Ascending aorta (tissue), 2 donors: Measurements from ENCODE around the gene FSTL4. TPM values are rescaled to one million over a fixed set of nuclear protein-coding genes. Genes with fewer than 3 reads are reported as not detected.
A peak's percentile ranks its signal among the peaks of the same experiment; 100 is the strongest.

ENCODE experiments used
- DNase-seq, 2 donors: peaks; one replicate each; pipeline ENCODE4 v3.0.0-alpha.2; 2019; ENCODE audit warnings: low spot score in 2 of 2
- H3K27ac ChIP-seq, 2 donors: fragments of 200-600 bp; sonication (generic); one replicate each; pipeline ENCODE4 v1.5.1; 2016 to 2017; ENCODE audit warnings: mild to moderate bottlenecking in 1 of 2
- H3K27me3 ChIP-seq: fragments of 200-600 bp; sonication (generic); one replicate; pipeline ENCODE4 v1.5.1; 2017
- H3K36me3 ChIP-seq, 2 donors: fragments of 200-600 bp; sonication (generic); one replicate each; pipeline ENCODE4 v1.5.1; 2016
- H3K4me1 ChIP-seq, 2 donors: fragments of 200-600 bp; sonication (generic); one replicate each; pipeline ENCODE4 v1.5.1; 2016 to 2017; ENCODE audit warnings: mild to moderate bottlenecking in 1 of 2
- H3K4me3 ChIP-seq, 2 donors: fragments of 200-600 bp; sonication (generic); one replicate each; pipeline ENCODE4 v1.5.1; 2016 to 2017; ENCODE audit warnings: mild to moderate bottlenecking in 1 of 2
- H3K9me3 ChIP-seq, 2 donors: fragments of 200-600 bp; sonication (generic); one replicate each; pipeline ENCODE4 v1.5.1; 2016
- intact Hi-C: fragments of 100-400 bp; cut with DNase I; formaldehyde crosslinking; loops from one replicate; pipeline ENCODE4 v1.15.1; 2023
- total RNA-seq: library from RNA; depleted of rRNA; stranded (reverse); fragments of >200 nt; gene quantifications from one replicate; pipeline ENCODE4 v1.1.0, GENCODE V29; 2016
- TF ChIP-seq, protein P1 (sequence below), 3 experiments: fragments of 200-600 bp in 2 of 3; fragments of 450-650 bp in 1 of 3; sonication (generic) in 2 of 3; IDR thresholded peaks; one replicate each; pipeline ENCODE4 v1.5.1; 2016 to 2019; ENCODE audit warnings: antibody characterized with exemption in 3 of 3, mild to moderate bottlenecking in 1 of 3, moderate library complexity in 1 of 3

FSTL4 gene
- total RNA-seq, 1 donor from 2014 or later, result 0.11 TPM

DNA sequence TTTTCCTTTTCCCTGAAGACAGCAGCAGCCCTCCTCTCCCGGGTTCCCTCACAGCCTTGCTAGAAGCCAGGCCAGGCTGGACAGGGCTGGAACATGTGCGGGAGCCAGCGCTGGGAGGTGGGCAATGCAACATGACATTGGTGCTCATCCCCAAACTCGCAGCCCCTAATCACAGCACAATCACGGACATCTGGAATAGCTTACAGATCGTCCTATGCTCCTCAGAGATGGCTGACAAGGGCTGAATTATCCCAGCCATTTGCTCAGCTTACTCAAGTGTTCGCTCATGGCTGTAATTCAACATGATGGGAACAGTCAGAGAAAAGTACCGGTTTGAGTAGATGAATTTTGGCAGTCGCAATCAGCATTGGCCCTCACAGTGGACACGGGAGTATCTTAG lies 49.8 kb downstream of the FSTL4 start:
- no peaks in the 10 kb centered on the region for H3K27me3 ChIP-seq
- DNase-seq, result no peak
- no peaks in the 10 kb centered on the region for H3K36me3 ChIP-seq
- TF ChIP-seq, protein P1, sequence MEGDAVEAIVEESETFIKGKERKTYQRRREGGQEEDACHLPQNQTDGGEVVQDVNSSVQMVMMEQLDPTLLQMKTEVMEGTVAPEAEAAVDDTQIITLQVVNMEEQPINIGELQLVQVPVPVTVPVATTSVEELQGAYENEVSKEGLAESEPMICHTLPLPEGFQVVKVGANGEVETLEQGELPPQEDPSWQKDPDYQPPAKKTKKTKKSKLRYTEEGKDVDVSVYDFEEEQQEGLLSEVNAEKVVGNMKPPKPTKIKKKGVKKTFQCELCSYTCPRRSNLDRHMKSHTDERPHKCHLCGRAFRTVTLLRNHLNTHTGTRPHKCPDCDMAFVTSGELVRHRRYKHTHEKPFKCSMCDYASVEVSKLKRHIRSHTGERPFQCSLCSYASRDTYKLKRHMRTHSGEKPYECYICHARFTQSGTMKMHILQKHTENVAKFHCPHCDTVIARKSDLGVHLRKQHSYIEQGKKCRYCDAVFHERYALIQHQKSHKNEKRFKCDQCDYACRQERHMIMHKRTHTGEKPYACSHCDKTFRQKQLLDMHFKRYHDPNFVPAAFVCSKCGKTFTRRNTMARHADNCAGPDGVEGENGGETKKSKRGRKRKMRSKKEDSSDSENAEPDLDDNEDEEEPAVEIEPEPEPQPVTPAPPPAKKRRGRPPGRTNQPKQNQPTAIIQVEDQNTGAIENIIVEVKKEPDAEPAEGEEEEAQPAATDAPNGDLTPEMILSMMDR (IDR thresholded peaks at IDR 0.05), result no peak
- no peaks in the 10 kb centered on the region for H3K4me1 ChIP-seq
- no peak overlapping the region for H3K27ac ChIP-seq
- no peaks in the 10 kb centered on the region for H3K9me3 ChIP-seq
- no peak overlapping the region for H3K4me3 ChIP-seq
- intact Hi-C loops, result no loop called here

DNA sequence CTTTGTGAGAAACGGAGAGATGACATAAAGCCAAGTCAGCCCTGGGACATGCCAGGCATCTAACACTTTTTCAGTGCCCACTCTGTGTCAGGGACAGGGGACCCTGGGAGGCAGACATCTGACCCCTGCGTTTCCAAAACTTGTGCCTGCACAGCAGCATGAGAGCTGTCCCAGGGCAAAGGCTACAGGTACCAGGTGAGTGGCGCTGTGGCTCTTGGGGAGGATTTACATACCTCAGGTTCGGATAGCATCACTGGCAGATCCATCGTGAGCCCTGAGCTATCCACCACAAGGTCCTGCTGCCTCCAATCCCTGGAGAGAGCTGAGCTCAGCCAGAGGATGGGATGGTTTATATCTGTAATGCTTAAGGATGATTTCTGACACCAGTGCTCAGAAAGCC lies 52.4 kb downstream of the FSTL4 start:
- intact Hi-C loops, result no loop called here
- no peaks in the 10 kb centered on the region for H3K4me1 ChIP-seq
- H3K36me3 ChIP-seq, result no peaks in the 10 kb centered on the region

DNA sequence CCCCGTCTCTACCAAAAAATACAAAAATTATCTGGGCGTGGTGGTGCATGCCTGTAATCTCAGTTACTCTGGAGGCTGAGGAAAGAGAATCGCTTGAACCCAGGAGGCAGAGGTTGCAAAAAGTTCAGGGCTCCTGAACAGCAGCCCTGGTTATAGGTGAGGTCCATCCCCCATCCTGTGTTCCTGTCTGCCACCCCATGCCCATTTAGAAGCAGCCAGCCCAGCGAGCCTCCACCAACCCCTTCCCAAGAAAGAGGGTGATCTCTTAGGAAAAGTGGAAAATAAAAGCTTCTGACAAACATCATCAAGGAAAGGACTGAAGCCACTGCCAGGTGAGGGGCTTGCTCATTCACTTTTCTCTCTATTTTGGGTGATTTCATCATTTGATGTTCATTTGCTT lies 55.8 kb downstream of the FSTL4 start:
- TF ChIP-seq, protein P1 (IDR thresholded peaks at IDR 0.05), result no peak
- no peak overlapping the region for H3K27ac ChIP-seq
- DNase-seq, result no peak

More for the DNA sequence above, 52.4 kb downstream of the FSTL4 start:
- H3K4me3 ChIP-seq, result no peak overlapping the region
- no peaks in the 10 kb centered on the region for H3K27me3 ChIP-seq
- no peak overlapping the region for H3K27ac ChIP-seq
- TF ChIP-seq, protein P1 (IDR thresholded peaks at IDR 0.05), result no peak
- H3K9me3 ChIP-seq, result no peaks in the 10 kb centered on the region
- DNase-seq, result no peak

DNA sequence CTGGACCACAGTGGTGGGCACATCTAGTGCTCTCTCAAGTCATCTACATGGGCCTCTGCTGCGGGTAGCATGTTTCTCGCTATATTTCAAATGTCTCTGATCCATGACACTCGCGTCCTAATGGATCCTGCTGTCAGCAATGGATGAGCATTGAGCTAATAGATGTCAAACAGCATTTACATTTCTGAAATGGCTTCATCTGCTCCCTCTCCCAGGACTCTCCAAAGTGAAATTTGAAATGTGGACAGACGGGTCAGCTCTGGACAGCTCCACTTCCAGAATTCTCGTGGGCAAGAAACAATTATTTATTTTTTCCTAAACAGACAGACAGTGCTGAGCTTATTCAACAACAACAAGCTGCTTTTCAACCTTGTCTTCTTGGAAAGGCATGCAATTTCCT lies 58.1 kb downstream of the FSTL4 start:
- intact Hi-C loops, result loop anchor here (5.0 kb wide), 1 partner anchor 313 kb away; no protein-coding TSS in a partner anchor
- Histone ChIP-seq H3K36me3 (no peaks in the 10 kb centered on the region), H3K4me3 (no peak overlapping the region), H3K27ac (no peak overlapping the region), H3K9me3 (no peaks in the 10 kb centered on the region), H3K4me1 (no peaks in the 10 kb centered on the region), H3K27me3 (no peaks in the 10 kb centered on the region)
- TF ChIP-seq, protein P1 (IDR thresholded peaks at IDR 0.05), result no peak
- DNase-seq, result no peak

More for the DNA sequence above, 55.8 kb downstream of the FSTL4 start:
- Histone ChIP-seq H3K4me1 (no peaks in the 10 kb centered on the region), H3K4me3 (no peak overlapping the region), H3K9me3 (no peaks in the 10 kb centered on the region), H3K27me3 (no peaks in the 10 kb centered on the region), H3K36me3 (no peaks in the 10 kb centered on the region)
- intact Hi-C loops, result no loop called here

DNA sequence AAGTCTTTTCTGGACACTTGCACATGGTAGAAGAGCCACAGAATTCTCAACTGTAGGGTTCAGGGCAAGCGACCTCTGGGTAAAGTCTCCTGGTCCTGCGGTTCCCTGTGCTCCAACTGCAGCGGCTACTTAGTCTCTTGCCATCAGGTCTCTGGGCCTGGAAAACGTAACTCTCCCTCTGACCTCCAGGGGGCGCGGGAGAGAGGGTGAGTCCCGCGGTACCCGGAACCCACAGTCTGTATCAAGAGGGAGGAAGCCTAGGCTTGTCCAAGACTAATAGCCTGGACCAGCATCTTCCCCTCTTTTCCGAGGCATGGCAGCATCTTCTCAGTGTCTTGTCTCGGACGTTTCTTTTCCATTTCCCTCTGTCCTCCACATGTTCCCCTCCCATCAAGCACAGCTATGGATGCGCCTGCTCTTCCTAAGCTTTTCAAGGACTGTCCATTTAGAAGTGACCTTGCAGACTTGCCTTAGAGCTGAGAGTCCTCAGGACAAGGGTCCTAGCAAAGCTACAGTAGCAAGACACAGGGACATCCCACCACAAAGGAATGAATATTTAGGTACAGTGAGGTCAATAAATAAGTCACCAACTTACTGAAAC lies 59.3 kb downstream of the FSTL4 start:
- Histone ChIP-seq H3K4me1 (no peaks in the 10 kb centered on the region), H3K4me3 (no peak overlapping the region), H3K36me3 (no peaks in the 10 kb centered on the region), H3K9me3 (no peaks in the 10 kb centered on the region), H3K27ac (no peak overlapping the region), H3K27me3 (no peaks in the 10 kb centered on the region)
- intact Hi-C loops, result loop anchor here (5.0 kb wide), 1 partner anchor 314 kb away; no protein-coding TSS in a partner anchor
- TF ChIP-seq, protein P1 (IDR thresholded peaks at IDR 0.05), result peak; percentile 30 to 58 (median 46)
- no peak for DNase-seq
